GM20431 (cell line): ENCODE results near the gene CLOCK.

ENCODE experiments used
- in situ Hi-C: fragments of 300-500 bp; cut with MseI, MboI; formaldehyde crosslinking; loops from one replicate; pipeline ENCODE4 v1.15.0; 2020; ENCODE audit warnings: low sequenced_read_pairs; ENCODE audit not compliant: unreplicated experiment

The CLOCK gene

GRCh38 chr4:55393461-55394320, 153.0 kb downstream of the CLOCK start:
- in situ Hi-C loops = no loop called here

- in situ Hi-C loops = no loop called here
Observed at GRCh38 chr4:55386840-55387239, 159.9 kb downstream of the CLOCK start.

- in situ Hi-C loops = no loop called here
Observed at GRCh38 chr4:55386073-55386472, 160.6 kb downstream of the CLOCK start.

- in situ Hi-C loops = no loop called here
Observed at GRCh38 chr4:55385201-55385649, 161.5 kb downstream of the CLOCK start.

- in situ Hi-C loops = no loop called here
Observed at GRCh38 chr4:55382488-55383003, 164.2 kb downstream of the CLOCK start.

- in situ Hi-C loops = no loop called here
Observed at GRCh38 chr4:55381502-55381901, 165.2 kb downstream of the CLOCK start.

GRCh38 chr4:55380576-55380975, 166.1 kb downstream of the CLOCK start:
- in situ Hi-C loops = no loop called here

GRCh38 chr4:55378617-55379467, 167.9 kb downstream of the CLOCK start:
- in situ Hi-C loops = no loop called here
